HG02943 (cell line): Measurements from ENCODE around the gene CDH15.
"Not testable (repeated sequence)": the region's sequence is repeated elsewhere in the genome, so short reads cannot be mapped to it uniquely, and the experiment has no call there.

Experiments
- ATAC-seq: cut with Tn5 transposase; IDR thresholded peaks from one replicate; pipeline ENCODE4 v1.9.1; 2021; ENCODE audit warnings: mild to moderate bottlenecking, low read depth, moderate library complexity; ENCODE audit not compliant: unreplicated experiment

CDH15 gene

GRCh38 chr16:89184677-89184932 lies 13.1 kb downstream of the CDH15 start:
- ATAC-seq, result no peak

GRCh38 chr16:89184933-89185794 lies 13.6 kb downstream of the CDH15 start:
- ATAC-seq, result no peak

DNA sequence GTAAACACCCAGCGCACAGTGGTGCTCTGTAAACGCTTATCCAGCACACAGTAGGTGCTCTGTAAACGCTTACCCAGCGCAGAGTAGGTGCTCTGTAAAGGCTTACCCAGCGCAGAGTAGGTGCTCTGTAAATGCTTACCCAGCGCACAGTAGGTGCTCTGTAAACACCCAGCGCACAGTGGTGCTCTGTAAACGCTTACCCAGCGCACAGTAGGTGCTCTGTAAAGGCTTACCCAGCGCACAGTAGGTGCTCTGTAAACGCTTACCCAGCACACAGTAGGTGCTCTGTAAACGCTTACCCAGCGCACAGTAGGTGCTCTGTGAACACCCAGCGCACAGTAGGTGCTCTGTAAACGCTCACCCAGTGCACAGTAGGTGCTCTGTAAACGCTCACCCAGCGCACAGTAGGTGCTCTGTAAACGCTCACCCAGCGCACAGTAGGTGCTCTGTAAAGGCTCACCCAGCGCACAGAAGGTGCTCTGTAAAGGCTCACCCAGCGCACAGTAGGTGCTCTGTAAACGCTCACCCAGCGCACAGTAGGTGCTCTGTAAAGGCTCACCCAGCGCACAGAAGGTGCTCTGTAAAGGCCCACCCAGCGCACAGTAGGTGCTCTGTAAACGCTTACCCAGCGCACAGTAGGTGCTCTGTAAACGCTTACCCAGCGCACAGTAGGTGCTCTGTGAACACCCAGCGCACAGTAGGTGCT lies 14.5 kb downstream of the CDH15 start:
- not testable (repeated sequence) for ATAC-seq

GRCh38 chr16:89186593-89187031 lies 15.1 kb downstream of the CDH15 start:
- not testable (repeated sequence) for ATAC-seq

- ATAC-seq, result no peak
Measured at GRCh38 chr16:89187032-89187769, 15.7 kb downstream of the CDH15 start.

- no peak for ATAC-seq
Measured at GRCh38 chr16:89187770-89188392, 16.3 kb downstream of the CDH15 start.

- ATAC-seq, result not testable (repeated sequence)
Measured at GRCh38 chr16:89188471-89189357, 17.2 kb downstream of the CDH15 start.

DNA sequence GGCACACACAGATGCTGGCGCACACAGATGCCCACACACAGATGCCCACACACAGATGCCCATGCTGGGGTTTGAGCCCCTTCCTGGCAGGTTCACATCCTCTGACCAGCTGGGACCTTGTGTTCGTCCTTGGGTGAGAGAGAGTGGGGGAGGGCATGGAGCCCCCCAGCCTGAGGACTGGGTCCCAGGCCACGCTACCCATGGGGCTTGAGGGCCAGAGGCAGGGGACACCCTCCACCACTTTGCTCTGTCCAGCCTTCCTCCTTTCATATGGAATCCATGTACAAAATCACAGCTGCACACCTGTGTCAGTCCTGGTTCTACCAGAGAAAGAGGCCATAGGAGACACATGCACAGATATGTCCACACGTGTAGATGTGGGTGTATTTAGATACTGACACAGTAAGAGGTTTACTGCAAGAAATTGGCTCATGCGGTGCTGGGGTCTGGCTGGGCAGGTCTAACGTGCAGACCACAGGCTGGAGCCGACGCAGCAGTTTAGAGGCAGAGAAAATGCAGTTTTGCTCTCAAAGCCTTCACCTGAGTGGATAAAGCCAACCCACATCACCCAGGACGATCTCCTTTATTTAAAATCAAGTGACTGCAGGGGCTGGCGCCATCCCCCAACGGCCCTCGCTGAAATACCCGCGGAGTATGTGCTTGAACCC lies 17.9 kb downstream of the CDH15 start:
- no peak for ATAC-seq

DNA sequence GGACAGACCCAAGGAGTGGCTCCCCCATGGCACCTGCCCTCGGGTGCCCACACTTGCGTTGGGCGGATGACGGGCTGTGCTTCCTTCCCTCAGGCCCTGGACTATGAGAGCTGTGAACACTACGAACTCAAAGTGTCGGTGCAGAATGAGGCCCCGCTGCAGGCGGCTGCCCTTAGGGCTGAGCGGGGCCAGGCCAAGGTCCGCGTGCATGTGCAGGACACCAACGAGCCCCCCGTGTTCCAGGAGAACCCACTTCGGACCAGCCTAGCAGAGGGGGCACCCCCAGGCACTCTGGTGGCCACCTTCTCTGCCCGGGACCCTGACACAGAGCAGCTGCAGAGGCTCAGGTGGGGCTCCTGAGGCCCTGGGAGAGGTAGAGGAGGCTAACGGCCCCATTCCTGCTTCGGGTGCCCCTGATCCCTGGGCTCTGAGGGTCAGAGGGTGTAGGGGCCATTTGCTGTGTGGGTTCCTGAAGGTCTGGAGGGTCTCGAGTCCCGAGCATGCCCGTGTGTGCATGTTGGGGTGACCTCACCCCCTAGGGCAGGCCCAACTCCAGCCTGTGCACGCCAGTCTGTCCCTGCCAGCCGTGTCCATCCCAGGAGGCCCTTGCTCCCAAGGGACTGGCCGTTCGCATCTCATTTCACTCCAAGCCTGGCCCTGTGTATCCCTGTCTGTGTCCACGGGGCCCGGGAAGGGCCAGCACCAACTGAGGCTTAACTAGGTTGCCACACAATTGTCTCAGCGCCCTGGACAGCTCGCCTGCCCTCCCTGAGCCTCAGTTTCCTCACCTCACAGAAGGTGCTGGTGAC lies 18.8 kb downstream of the CDH15 start:
- no peak for ATAC-seq

DNA sequence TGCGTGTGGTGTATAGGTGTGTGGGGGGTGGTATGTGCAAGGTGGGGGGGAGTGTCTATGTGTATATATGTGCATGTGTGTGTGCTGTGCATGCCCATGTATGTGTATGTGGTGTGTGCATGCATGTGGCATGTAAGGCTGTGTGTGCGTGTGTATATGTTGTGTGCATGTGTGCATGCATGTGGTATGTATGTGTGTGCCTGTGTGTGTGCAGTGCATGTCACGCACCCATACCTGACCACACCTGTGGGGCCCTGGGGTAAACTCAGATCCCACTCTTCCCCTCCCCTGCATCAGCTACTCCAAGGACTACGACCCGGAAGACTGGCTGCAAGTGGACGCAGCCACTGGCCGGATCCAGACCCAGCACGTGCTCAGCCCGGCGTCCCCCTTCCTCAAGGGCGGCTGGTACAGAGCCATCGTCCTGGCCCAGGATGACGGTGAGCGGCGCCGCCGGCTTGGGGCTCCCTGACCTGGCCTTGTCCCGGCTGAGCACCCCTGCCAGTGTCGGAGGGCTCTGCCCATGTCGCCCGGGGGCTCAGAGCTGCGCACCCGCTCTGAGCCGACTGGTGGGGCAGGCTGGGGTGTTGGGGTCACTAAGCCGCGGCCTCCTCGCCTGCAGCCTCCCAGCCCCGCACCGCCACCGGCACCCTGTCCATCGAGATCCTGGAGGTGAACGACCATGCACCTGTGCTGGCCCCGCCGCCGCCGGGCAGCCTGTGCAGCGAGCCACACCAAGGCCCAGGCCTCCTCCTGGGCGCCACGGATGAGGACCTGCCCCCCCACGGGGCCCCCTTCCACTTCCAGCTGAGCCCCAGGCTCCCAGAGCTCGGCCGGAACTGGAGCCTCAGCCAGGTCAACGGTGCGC lies 19.7 kb downstream of the CDH15 start:
- ATAC-seq, result no peak

- ATAC-seq, result no peak
Measured at GRCh38 chr16:89191901-89192185, 20.3 kb downstream of the CDH15 start.

- not testable (repeated sequence) for ATAC-seq
Measured at GRCh38 chr16:89192186-89192955, 20.8 kb downstream of the CDH15 start.

DNA sequence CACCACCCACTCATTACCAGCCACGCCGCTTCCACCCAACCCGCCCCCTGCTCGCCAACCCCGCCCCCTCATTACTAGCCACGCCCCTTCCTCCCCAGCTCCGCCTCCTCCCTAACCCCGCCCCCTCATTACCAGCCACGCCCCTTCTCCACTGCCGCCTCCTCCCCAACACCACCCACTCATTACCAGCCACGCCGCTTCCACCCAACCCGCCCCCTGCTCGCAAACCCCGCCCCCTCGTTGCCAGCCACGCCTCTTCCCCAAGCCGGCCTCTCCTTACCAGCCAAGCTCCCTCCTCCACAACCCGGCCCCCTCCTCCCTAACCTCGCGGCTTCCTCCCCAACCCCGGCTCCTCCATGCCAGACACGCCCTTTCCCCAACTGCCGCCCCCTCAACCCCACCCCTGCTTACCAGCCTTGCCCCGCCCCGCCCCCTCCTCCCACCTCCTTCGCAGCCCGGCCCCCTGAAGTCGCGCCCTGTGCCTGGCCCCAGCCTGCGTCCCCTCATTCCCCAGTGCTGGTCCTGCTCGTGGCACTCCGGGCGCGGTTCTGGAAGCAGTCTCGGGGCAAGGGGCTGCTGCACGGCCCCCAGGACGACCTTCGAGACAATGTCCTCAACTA lies 21.5 kb downstream of the CDH15 start:
- no peak for ATAC-seq

- no peak for ATAC-seq
Measured at GRCh38 chr16:89193576-89194293, 22.2 kb downstream of the CDH15 start.

- ATAC-seq, result no peak
Measured at GRCh38 chr16:89194340-89195311, 23.1 kb downstream of the CDH15 start.
